Fibroblast of skin of left biceps (primary cell): ENCODE results near the gene APOBEC3C.
"Not testable (repeated sequence)": the region's sequence is repeated elsewhere in the genome, so short reads cannot be mapped to it uniquely, and the experiment has no call there.

Source experiments
- DNase-seq, 2 experiments: peaks; one replicate each; pipeline ENCODE4 v3.0.0-alpha.2; 2013; ENCODE audit warnings: low read depth in 2 of 2

The APOBEC3C gene

DNA sequence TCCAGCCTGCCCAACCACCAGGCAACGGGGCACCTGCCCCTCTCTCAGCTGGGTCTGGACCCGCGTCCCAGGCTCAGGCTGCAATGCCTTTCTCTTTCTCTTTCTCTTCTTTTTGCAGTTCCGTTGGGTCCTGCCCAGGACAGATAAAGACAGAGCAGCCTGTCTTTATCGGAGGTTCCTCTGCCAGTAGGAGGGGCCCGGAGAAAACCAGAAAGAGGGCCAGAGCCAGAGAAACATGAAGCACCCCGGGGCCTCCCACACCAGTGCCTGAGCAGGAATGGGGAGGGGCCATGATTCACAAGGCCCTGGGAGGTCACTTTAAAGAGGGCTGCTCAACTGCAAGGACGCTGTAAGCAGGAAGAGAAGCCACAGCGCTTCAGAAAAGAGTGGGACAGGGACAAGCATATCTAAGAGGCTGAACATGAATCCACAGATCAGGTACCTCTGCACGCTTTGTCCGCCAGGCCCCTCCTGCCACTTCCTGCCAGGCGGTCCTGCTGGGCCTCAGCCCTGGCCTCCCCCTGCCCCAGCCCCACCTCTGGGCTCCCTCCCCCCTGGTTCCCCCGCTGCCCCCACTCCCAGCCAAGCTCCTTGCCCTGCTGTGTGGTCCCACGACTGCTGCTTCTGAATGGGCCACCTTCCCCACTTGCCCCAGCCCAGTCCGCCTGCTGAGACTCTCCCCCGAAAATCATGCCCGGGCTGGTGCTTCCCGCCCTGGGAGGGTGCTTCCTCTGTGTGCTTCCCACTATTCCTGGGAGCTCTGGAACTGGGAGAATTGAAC lies at the start of gene APOBEC3C:
Gene APOBEC3C, plus strand, starts transcription at position 316 of the 781 bp plus-strand sequence. Its CDS starts 106 bp downstream, at position 422.
- peak; percentile 58 to 63 for DNase-seq

DNA sequence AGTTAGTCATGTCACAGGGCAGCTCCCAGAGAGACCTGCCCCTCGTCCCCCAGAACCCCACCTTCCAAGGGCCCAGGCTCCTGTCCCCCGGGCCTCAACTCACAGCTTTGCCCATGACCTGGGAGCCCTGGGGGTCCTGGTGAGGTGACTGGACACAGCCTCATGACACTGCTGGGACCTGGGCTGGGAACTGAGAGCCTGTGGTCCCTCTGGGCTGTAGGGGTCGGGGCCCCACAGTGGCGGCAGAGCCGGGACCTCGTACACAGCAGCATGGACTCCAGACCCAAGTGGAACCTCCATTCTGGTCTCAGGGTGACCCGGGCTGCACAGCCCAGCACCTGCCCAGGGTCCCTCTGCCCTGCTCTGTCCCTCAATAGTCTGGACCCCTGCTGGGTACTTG lies 49.8 kb upstream of the APOBEC3C start:
- DNase-seq: no peak

- no peak for DNase-seq
Measured at GRCh38 chr22:38964989-38965388, 49.1 kb upstream of the APOBEC3C start.

DNA sequence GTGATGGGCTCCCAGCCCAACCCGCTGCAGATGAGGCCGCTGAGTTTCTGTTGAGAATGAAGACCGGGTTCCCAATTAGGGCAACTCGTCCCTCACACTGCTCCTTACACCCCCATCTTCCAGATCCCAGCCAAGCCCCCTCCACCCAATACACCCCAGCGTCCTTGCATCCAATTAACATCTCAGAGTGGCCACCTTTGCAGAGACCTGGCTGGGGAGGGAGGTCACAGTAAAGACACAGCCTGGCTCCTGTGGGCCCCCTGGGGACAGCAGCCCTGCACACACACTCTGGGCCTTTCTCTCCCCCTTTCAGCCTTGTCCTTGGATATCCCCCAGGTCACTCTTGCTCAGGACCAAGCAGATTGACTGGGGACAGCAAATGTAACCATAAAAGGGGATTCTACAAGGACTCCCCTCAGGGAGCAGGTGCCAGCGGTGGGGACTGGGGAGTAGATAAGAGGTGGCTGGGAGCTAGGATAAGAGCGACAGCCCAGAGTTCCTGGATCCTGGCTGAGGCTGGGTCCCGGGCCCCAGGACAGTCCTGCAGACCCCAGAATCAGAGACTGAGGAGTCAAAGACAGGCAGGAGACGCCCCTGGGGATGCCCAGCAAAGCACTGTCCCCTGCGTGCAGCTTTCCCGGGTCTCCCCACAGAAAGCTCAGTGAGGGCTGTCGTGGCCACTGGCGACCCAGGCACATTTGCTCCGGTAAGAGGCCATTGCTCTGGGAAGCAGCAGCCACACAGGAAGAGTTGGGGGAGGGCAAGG lies 48.3 kb upstream of the APOBEC3C start:
- no peak for DNase-seq

GRCh38 chr22:38966380-38966702 lies 47.7 kb upstream of the APOBEC3C start:
- no peak for DNase-seq

DNA sequence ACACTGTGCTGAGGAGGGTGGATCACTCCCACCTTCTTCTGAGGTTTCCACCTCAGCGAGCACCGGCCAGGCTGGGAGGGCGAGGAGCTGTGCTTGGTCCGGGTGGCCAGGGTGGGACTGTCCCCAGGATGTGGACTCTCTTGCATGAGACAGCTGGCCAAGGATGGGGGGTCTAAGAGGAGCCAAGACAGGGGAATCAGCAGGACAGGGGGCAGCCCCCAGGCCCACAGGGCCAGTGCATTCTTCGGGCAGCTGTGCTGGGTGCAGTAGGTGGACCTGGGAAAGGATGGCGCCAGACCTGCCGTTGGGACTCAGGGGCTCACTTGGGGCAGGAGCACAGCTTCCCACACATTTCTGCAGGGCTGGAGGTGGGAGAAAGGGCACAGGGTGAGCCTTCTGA lies 47.1 kb upstream of the APOBEC3C start:
- no peak for DNase-seq

GRCh38 chr22:38967451-38968450 lies 46.3 kb upstream of the APOBEC3C start:
- no peak for DNase-seq

- DNase-seq: no peak
Measured at GRCh38 chr22:38968801-38969200, 45.3 kb upstream of the APOBEC3C start.

DNA sequence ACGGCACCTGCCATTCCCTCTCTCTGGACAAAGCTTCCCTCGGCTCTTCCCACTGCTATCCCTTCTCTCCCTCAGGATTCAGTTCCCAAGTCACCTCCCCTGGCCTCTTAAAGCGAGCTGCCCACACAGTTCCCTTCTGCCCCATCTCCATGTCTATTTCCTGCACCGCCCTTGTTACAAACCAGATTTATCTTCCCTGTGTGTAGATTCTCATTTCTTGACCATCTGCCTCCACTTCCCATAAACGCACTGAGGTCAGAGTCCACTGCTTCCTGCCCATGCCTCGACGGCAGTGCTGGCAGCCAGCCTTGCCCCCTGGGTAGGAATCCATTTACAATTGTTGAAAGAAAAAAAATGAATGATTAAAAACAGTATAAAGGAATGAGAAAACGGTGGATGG lies 43.5 kb upstream of the APOBEC3C start:
- no peak for DNase-seq

- no peak for DNase-seq
Measured at GRCh38 chr22:38971202-38971601, 42.9 kb upstream of the APOBEC3C start.

DNA sequence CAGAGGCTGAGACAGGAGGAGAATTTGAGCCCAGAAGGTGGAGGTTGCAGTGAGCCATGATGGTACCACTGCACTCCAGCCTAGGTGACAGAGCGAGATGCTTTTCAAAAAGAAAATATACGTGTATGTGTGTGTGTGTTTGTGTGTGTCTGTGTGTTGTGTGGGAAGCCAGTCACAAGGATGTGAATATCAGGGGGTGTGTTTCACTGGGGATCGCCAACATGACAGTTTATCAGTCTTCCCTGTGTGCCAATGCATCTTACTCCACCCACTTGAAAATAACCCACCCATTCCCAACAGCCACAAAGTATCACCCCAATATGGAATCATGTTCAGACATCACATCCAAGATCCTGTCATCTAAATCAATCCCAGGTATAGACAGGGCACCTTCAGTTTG lies 42.3 kb upstream of the APOBEC3C start:
- DNase-seq: no peak

DNA sequence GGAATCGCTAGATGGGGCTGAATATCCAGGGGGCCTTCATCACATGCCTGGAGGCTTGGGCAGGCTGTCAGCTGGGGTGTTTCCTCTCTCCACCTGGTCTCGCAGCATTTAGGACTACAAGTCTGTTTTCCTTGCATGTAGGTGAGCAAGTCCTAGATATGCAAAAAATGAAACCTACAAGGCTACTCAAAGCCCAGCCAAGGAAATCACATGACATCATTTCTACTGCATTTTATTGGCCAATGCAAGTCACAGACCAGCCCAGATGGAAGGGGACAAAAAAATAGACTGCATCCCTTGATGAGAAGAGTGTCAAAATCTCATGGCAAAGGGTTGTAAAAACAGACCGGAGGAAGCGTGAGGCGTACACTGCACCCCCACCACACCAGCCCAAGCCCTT lies 41.5 kb upstream of the APOBEC3C start:
- no peak for DNase-seq

DNA sequence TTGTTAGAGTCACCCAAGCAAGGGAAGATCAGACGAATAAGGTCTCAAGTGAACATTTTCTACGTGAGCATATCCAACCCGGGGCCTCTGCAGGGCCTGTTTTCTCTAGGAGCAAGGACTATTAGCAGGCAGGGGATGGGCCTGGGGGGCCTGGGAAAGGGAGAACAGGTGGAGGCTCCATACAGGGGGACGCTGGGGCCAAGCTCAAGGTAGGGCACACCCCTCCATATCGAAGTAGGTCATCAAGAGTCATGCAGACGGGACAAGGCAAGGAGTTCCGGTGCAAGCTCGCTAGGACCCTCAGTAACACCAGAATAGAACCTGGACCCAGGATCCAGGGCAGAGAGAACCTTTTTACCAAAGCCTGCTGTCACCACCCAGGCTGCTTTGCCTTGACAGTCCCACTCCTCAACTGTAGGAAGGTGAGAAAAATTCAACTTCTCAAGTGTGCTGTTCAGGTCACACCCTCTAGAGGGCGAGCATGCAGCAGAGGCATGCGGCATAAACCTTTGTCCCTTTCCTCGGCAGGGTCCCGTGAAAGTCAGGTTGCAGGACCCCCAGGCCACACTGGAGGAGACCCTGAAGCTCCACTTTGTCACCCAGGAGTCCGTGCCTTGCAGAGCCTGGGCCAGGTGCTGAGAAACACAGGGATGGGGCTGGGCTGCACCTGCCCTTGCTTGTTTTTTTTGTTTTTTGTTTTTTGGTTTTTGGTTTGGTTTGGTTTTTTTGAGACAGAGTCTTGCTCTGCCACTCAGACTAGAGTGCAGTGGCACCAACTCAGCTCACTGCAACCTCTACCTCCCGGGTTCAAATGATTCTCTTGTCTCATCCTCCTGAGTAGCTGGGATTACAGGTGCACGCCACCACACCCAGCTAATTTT lies 40.5 kb upstream of the APOBEC3C start:
- DNase-seq: no peak

DNA sequence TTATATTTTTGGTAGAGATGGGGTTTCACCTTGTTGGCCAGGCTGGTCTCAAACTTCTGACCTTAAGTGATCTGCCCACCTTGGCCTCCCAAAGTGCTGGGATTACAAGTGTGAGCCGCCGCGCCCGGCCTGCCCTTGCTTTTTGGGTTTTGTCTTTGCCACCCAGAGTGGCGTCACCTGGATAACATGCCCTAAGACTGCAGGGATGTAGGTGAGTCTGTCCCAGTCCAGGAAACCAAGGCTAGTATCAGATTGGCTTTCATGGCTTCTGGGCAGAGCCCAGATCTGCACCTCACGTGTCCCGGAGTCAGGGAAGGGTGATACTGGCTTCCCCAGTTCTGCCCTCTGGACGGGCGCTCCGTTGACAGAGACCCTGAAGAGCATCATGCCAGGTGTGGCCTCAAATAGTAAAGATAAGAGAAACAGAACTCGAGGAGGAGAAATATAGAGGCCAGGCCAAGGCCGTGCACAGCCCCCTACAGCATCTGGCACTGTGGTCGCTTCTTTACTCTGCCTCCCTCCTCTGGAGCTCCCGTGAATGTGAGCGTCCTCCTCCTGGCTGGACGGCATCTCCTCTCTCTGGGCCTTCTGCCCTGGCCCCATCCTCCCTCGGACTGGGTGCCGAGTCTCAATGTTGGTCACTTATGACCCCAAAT lies 39.8 kb upstream of the APOBEC3C start:
- DNase-seq: no peak

GRCh38 chr22:38974826-38975175 lies 39.3 kb upstream of the APOBEC3C start:
- DNase-seq: no peak

- not testable (repeated sequence) for DNase-seq
Measured at GRCh38 chr22:38977289-38977688, 36.8 kb upstream of the APOBEC3C start.

DNA sequence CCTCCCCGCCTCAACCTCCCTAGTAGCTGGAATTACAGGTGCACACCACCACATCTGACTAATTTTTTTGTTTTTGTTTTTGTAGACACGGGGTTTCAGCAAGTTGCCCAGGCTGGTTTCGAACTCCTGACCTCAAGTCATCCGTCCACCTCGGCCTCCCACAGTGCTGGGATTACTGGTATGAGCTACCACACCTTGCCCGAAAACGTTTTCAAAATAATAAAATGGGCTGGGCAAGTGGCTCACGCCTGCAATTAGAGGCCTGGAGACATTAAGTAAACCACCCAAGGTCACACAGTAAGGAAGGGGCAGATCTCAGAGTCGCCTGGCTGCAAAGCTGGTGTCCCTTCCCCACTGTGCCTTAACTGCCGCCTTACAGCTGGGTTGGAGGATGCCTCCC lies 33.5 kb upstream of the APOBEC3C start:
- DNase-seq: not testable (repeated sequence)

GRCh38 chr22:38981005-38981991 lies 32.8 kb upstream of the APOBEC3C start:
- DNase-seq: no peak
